Measurements from ENCODE around the gene PHYKPL.

PHYKPL gene

DNA sequence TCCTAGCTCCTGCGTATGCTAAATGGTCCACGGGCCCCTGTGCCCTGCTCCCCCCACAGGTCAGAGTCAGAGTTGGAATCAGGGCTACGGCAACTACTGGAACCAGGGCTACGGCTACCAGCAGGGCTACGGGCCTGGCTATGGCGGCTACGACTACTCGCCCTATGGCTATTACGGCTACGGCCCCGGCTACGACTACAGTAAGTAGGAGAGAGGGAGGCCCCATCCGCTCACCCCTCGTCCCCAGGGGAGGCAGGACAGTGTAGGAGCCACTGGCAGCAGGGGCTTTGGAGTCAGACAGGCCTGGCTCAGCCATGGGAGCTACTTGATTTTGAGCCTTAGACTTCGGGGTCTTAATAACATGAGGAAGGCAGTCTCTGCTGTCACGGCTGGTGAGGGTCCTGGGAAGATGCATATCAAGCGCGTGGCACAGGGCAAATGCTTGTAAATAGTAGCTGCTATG lies 22.5 kb downstream of the PHYKPL start:
- H3K9ac ChIP-seq (ENCODE audit: low read depth, low read length), result no peak overlapping the region
- H3K27me3 ChIP-seq (ENCODE audit: insufficient read depth, low read length), result no peaks in the 10 kb centered on the region
- H3K4me1 ChIP-seq (ENCODE audit: insufficient read depth, low read length), result no peaks in the 10 kb centered on the region
- no peak overlapping the region for H3K4me3 ChIP-seq (ENCODE audit: low read length)
- no peak overlapping the region for H3K27ac ChIP-seq (ENCODE audit: low read length)
- peaks cover 98% of the 10 kb centered on the region for H3K36me3 ChIP-seq (ENCODE audit: insufficient read depth, low read depth, low read length)
- no peaks in the 10 kb centered on the region for H3K9me3 ChIP-seq (ENCODE audit: insufficient read depth, low read depth, low read length)

DNA sequence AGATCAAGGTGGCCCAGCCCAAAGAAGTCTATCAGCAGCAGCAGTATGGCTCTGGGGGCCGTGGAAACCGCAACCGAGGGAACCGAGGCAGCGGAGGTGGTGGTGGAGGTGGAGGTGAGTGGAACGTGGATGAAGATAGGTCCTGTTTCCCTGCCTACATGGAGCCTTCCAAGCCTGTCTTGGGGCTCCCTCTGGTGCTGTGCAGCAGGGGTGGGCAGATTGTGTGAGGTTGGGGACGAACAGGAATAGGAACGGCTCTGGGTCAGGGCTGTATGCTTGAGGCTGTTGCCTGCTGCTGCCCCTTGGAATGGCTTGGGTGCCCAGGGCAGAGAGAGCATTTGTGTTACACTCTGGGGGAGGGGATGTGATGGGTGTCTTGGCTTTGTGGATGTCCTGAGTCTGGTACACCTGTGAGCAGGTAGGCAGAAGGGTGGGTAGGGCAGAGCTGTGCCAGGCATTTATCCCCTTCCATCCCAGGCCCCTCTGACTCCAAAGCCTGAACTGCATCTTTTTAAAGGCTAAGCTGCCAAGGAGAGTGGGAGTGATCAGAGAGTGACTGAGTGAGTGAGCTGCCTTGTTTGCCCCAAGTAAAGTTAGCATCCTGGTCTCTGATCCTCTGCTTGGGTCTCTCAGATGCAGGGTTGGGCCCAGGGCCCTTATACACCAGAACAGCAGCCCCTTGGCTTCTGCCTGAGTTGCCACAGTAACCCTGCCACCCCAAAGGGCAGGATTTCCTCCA lies 23.1 kb downstream of the PHYKPL start:
- H3K4me3 ChIP-seq (ENCODE audit: low read length), result no peak overlapping the region
- no peaks in the 10 kb centered on the region for H3K27me3 ChIP-seq (ENCODE audit: insufficient read depth, low read length)
- H3K9ac ChIP-seq (ENCODE audit: low read depth, low read length), result no peak overlapping the region
- no peak overlapping the region for H3K27ac ChIP-seq (ENCODE audit: low read length)
- no peaks in the 10 kb centered on the region for H3K4me1 ChIP-seq (ENCODE audit: insufficient read depth, low read length)
- no peaks in the 10 kb centered on the region for H3K9me3 ChIP-seq (ENCODE audit: insufficient read depth, low read depth, low read length)
- H3K36me3 ChIP-seq (ENCODE audit: insufficient read depth, low read depth, low read length), result peaks cover 92% of the 10 kb centered on the region

DNA sequence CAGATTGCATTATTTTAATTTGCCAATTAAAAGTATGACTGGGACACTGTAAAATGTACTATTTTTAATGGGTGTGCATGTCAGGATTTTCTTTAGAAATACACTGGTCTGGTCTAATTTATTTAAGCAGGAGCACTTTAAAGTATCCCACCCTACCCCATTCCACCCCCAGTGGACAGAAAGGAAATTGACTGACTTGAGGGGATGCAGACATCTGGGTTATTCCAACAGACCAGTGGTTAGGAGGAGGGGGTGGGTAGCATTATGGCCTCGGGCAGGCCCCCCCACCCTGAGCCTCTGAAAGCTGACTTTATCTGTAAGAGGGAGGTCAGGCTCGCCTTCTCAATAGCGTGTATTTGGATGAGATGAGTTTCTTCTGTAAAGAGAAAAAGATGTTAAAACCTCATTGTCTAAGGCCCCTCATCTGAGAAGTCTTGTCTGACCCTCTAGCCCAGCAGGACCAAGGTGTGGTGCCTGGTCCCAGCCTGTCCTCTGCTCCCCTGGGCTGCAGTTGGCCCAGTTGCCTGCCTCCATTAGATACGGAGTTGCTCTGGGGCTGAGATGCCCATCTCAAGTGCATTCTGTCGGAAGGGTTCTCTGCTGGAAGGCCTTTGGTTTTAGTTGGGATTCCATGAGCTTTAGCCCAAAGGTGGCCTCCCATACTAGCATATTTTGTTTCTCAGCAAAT lies 23.9 kb downstream of the PHYKPL start:
- Histone ChIP-seq H3K9me3 (ENCODE audit: insufficient read depth, low read depth, low read length) (no peaks in the 10 kb centered on the region), H3K9ac (ENCODE audit: low read depth, low read length) (no peak overlapping the region), H3K4me3 (ENCODE audit: low read length) (no peak overlapping the region), H3K27me3 (ENCODE audit: insufficient read depth, low read length) (no peaks in the 10 kb centered on the region), H3K36me3 (ENCODE audit: insufficient read depth, low read depth, low read length) (peaks cover 84% of the 10 kb centered on the region), H3K4me1 (ENCODE audit: insufficient read depth, low read length) (no peaks in the 10 kb centered on the region), H3K27ac (ENCODE audit: low read length) (no peak overlapping the region)

DNA sequence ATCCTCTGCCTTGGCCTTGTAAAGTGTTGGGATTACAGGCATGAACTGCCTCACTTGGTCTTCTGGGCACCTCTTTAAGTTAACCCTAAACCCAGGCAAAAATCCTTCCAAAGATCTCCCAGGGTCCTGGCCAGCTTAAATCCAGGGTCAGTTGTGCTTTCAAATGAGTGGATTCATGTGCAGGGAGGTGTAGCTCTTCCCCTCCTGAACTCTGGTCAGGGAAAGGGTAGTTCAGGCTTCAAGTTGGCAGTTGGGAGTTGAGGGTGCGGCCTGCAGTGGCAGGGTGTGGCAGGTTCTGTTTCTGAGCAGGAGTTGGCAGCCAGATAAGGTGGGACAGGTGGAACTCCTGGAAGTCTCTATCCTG lies 24.7 kb downstream of the PHYKPL start:
- no peak overlapping the region; the same call in 1 of the 2 replicates for H3K4me3 ChIP-seq (ENCODE audit: low read length)
- no peak overlapping the region for H3K27ac ChIP-seq (ENCODE audit: low read length)
- H3K36me3 ChIP-seq (ENCODE audit: insufficient read depth, low read depth, low read length), result peaks cover 76% of the 10 kb centered on the region
- no peaks in the 10 kb centered on the region for H3K4me1 ChIP-seq (ENCODE audit: insufficient read depth, low read length)
- H3K27me3 ChIP-seq (ENCODE audit: insufficient read depth, low read length), result no peaks in the 10 kb centered on the region
- H3K9me3 ChIP-seq (ENCODE audit: insufficient read depth, low read depth, low read length), result no peaks in the 10 kb centered on the region
- no peak overlapping the region for H3K9ac ChIP-seq (ENCODE audit: low read depth, low read length)

DNA sequence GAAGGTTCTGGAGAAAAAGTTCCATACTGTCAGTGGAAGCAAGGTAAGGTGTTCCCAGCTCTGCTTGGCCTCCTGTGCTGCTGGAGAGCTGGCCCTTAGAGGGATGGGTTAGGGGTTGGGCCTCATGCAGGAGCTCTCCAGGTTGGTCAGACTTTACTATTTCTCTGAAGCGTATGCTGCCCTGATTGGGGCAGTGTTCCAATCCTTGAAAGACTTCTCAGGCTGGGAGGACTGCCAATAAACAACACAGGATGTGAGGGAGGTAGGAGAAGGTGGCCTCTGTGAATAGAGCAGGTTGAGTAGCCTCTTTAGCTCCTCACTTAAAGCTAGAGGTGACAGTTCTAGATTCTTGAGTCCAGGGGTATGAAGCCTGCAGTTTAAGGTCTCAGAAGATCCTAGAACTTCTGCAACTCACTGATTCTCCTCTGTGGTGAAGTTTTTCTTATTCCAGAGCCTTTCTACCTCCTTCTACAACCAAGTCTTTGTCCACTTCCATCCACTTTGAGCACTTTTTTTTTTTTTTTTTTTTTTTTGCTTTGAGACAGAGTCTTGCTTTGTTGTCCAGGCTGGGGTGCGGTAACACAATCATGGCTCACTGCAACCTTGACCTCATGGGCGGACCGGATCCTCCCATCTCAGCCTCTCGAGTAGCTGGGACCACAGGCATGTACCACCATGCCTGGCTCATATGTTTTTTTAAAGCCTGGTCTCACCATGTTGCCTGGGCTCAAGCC lies 25.3 kb downstream of the PHYKPL start:
- H3K36me3 ChIP-seq (ENCODE audit: insufficient read depth, low read depth, low read length), result peaks cover 71% of the 10 kb centered on the region
- peak overlapping the region; percentile 100 for H3K4me3 ChIP-seq (ENCODE audit: low read length)
- H3K4me1 ChIP-seq (ENCODE audit: insufficient read depth, low read length), result no peaks in the 10 kb centered on the region
- H3K9me3 ChIP-seq (ENCODE audit: insufficient read depth, low read depth, low read length), result no peaks in the 10 kb centered on the region
- no peaks in the 10 kb centered on the region for H3K27me3 ChIP-seq (ENCODE audit: insufficient read depth, low read length)
- peak overlapping the region; percentile 94; the same call in 1 of the 2 replicates for H3K9ac ChIP-seq (ENCODE audit: low read depth, low read length)
- no peak overlapping the region for H3K27ac ChIP-seq (ENCODE audit: low read length)

DNA sequence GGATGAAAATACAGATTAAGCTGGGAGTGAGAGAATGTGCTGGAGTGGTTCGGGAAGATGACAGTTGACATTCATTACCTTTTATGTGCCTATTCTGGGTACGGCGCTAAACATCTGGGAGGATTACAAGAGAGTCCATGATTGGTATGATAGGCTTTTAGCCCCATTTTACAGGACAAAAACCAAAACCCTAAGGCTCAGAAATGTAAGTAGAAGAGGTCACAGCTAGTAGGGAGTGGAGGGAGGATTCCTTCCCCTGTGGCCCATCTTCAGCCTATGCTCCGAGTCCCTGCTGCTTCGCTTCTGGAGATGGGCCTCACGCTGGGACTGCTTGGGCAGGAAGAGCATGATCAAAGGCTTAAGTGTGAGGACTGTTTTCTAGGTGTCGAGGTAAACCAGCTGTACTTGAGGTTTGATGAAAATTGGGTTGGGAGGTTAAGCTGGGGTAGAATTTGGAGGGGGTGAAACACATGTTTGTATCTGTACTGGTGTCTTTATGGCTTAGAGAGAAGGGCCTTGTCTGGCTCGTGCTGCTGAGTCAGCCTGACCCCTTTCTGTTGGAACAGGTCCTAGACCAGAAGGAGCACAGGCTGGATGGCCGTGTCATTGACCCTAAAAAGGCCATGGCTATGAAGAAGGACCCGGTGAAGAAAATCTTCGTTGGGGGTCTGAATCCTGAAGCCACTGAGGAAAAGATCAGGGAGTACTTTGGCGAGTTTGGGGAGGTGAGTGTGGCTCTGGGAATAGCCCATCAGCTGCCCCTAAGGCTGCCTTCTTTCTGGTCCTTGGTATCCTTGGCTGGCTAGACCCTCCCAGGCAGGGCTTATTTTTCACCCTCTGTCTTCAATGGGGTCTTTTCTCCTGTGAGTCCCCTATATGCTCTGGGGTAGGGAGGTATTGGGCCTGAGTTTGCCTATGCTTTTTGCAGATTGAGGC lies 26.2 kb downstream of the PHYKPL start:
- Histone ChIP-seq H3K9ac (ENCODE audit: low read depth, low read length) (peak overlapping the region; percentile 94), H3K36me3 (ENCODE audit: insufficient read depth, low read depth, low read length) (peaks cover 62% of the 10 kb centered on the region), H3K27ac (ENCODE audit: low read length) (no peak overlapping the region), H3K9me3 (ENCODE audit: insufficient read depth, low read depth, low read length) (no peaks in the 10 kb centered on the region), H3K4me1 (ENCODE audit: insufficient read depth, low read length) (no peaks in the 10 kb centered on the region), H3K27me3 (ENCODE audit: insufficient read depth, low read length) (peaks cover 8% of the 10 kb centered on the region; the same call in 1 of the 2 replicates), H3K4me3 (ENCODE audit: low read length) (peak overlapping the region; percentile 100)

DNA sequence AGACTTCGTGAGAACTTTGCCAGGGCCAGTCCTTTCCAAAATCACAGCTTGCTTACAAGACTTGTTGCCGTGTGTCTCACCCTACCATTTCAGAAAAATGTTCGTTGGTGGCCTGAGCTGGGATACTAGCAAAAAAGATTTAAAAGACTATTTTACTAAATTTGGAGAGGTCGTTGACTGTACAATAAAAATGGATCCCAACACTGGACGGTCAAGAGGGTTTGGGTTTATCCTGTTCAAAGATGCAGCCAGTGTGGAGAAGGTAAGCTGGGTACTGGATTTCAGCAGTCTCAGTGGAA lies 26.9 kb downstream of the PHYKPL start:
- Histone ChIP-seq H3K36me3 (ENCODE audit: insufficient read depth, low read depth, low read length) (peaks cover 54% of the 10 kb centered on the region), H3K4me3 (ENCODE audit: low read length) (peak overlapping the region; percentile 100), H3K27me3 (ENCODE audit: insufficient read depth, low read length) (peaks cover 8% of the 10 kb centered on the region; the same call in 1 of the 2 replicates), H3K4me1 (ENCODE audit: insufficient read depth, low read length) (no peaks in the 10 kb centered on the region), H3K27ac (ENCODE audit: low read length) (peak overlapping the region; percentile 20), H3K9ac (ENCODE audit: low read depth, low read length) (peak overlapping the region; percentile 94), H3K9me3 (ENCODE audit: insufficient read depth, low read depth, low read length) (no peaks in the 10 kb centered on the region)

DNA sequence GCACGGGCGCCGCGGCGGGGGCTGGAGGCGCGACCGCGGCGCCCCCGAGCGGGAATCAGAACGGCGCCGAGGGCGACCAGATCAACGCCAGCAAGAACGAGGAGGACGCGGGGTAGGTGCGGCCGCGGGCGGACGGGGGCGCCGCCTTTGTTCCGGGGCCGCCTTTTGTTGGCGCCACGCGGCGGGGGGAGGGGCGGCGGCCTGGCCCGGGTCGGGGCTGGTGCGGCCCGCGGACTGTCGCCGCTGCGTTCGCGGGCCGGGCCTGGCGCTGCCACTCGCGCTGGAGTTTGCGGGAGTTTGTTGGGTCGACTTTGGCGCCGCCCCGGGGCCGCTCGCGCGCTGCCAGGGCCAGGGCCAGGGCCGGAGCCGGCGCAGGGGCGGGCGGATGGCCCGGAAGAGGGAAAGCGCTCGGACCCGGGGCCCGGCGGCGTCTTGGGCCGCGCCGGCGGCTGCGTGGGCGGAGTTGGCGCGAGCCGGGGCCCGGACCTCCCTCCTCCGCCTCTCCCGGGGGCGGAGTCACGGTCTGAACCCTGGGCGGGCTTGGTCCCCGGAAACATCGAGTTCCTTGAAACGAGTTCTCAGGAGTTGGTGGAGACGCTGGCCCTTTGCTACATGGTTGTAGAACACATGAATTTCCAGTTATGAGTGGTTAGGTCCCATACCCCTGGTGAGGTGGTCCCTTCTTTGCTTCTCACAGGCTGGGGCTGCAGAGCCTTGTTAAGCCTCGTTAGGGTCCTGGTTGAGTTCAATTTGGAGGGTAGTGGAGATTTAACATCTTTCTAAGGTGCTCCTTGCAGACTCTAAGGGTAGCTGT lies 27.5 kb downstream of the PHYKPL start:
- Histone ChIP-seq H3K36me3 (ENCODE audit: insufficient read depth, low read depth, low read length) (peaks cover 49% of the 10 kb centered on the region), H3K4me3 (ENCODE audit: low read length) (peak overlapping the region; percentile 100), H3K9me3 (ENCODE audit: insufficient read depth, low read depth, low read length) (no peaks in the 10 kb centered on the region), H3K9ac (ENCODE audit: low read depth, low read length) (peak overlapping the region; percentile 94), H3K4me1 (ENCODE audit: insufficient read depth, low read length) (no peaks in the 10 kb centered on the region), H3K27ac (ENCODE audit: low read length) (peak overlapping the region; percentile 63), H3K27me3 (ENCODE audit: insufficient read depth, low read length) (peaks cover 8% of the 10 kb centered on the region; the same call in 1 of the 2 replicates)

DNA sequence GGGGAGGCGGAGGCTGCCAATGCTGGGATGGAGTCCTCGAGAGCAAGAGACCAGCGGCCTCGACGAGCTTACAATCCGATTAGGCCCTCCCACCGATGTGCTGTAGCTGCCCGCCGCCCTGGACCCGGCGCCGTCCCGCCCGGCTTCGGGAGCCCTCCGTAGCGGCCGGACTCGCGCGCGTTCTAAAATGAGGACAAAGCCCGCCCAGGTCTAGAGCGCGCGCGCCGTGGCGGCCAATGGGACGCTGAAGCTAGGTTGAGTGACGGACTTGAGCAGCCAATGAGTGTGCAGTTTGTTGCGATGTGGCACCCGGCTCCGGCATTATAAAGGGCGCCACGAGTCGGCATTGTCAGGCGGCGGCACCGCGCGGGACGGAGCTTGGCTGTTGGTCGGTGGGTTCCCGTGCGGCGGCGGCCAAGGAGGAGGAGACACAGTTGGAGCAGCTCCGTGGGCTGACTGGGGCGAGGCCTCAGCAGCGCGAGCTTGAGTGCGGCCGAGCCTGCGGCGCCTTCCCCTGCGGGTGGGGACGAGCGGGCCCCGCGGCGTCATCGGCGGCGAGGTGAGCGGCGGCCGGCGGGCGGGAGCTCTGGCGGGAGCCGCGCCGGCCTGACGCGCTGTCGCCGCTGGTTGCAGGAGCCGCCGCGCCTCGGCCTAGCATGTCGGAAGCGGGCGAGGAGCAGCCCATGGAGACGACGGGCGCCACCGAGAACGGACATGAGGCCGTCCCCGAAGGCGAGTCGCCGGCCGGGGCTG lies 28.2 kb downstream of the PHYKPL start, which contains the start of gene HNRNPAB:
Gene HNRNPAB, plus strand, starts transcription at position 352 of the 753 bp plus-strand sequence. Its CDS starts 305 bp downstream, at position 657.
- Histone ChIP-seq H3K4me1 (ENCODE audit: insufficient read depth, low read length) (no peaks in the 10 kb centered on the region), H3K9me3 (ENCODE audit: insufficient read depth, low read depth, low read length) (no peaks in the 10 kb centered on the region), H3K9ac (ENCODE audit: low read depth, low read length) (peak within 1 kb of the TSS; percentile 94), H3K27ac (ENCODE audit: low read length) (peak within 1 kb of the TSS; percentile 63), H3K4me3 (ENCODE audit: low read length) (peak within 1 kb of the TSS; percentile 100), H3K36me3 (ENCODE audit: insufficient read depth, low read depth, low read length) (peaks cover 41% of the 10 kb centered on the region), H3K27me3 (ENCODE audit: insufficient read depth, low read length) (peaks cover 12% of the 10 kb centered on the region; the same call in 1 of the 2 replicates)

DNA sequence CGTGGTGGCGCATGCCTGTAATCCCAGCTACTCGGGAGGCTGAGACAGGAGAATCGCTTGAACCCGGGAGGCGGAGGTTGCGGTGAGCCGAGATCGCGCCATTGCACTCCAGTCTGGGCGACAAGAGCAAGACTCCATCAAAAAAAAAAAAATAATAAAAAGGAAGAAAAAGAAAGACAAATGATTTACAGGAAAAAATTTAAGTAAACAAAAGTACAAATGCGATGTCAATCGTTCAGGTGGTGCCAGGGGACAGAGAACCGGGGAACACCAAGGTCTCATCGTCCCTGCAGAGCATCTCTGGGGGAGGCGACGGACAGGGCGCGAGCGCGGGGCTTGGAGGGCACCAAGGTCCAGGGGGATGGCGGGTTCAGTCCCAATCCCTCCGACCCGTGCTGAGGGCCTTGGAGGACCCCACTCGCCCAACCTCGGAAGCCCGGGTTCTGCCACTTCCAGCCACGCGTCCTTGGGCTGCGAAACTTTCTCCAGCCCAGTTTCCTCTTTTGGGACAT lies 28.9 kb downstream of the PHYKPL start:
- Histone ChIP-seq H3K36me3 (ENCODE audit: insufficient read depth, low read depth, low read length) (peaks cover 35% of the 10 kb centered on the region), H3K27me3 (ENCODE audit: insufficient read depth, low read length) (peaks cover 15% of the 10 kb centered on the region; the same call in 1 of the 2 replicates), H3K9me3 (ENCODE audit: insufficient read depth, low read depth, low read length) (no peaks in the 10 kb centered on the region), H3K9ac (ENCODE audit: low read depth, low read length) (peak overlapping the region; percentile 94; the same call in 1 of the 2 replicates), H3K27ac (ENCODE audit: low read length) (no peak overlapping the region), H3K4me3 (ENCODE audit: low read length) (peak overlapping the region; percentile 100), H3K4me1 (ENCODE audit: insufficient read depth, low read length) (no peaks in the 10 kb centered on the region)
